Right lung (tissue), 5 donors: ENCODE data around the gene PTBP3. TPM values are rescaled to one million over a fixed set of nuclear protein-coding genes. Genes with fewer than 3 reads are reported as not detected.
A peak's percentile ranks its signal among the peaks of the same experiment; 100 is the strongest.
"Not testable (repeated sequence)": the region's sequence is repeated elsewhere in the genome, so short reads cannot be mapped to it uniquely, and the experiment has no call there.

Source experiments
- DNase-seq, 2 donors: peaks; one replicate each; pipeline ENCODE4 v3.0.0-alpha.2; 2013
- polyA plus RNA-seq, 5 donors: library from polyadenylated mRNA; unstranded; fragments of 120-200 nt; gene quantifications; one replicate each; pipeline versions ENCODE4 v1.2.1 to v1.2.3, GENCODE V29; 2013; ENCODE audit warnings: inconsistent platforms in 1 of 5, low replicate concordance in 1 of 5; ENCODE audit not compliant: insufficient read length in 5 of 5, insufficient read depth in 1 of 5

Gene PTBP3
- polyA plus RNA-seq, 5 donors = 29.7 to 50.3 (median 41.5) TPM

- no peak for DNase-seq
Measured at GRCh38 chr9:112207451-112207850, 126.0 kb downstream of the PTBP3 start.

GRCh38 chr9:112203536-112203935, 129.9 kb downstream of the PTBP3 start:
- DNase-seq = no peak

GRCh38 chr9:112200711-112201110, 132.7 kb downstream of the PTBP3 start:
- DNase-seq = no peak

- DNase-seq = no peak
Measured at GRCh38 chr9:112198646-112199045, 134.8 kb downstream of the PTBP3 start.

GRCh38 chr9:112194969-112195431, 138.4 kb downstream of the PTBP3 start:
- no peak for DNase-seq

GRCh38 chr9:112193572-112194288, 139.7 kb downstream of the PTBP3 start:
- DNase-seq = no peak

GRCh38 chr9:112190320-112190719, 143.1 kb downstream of the PTBP3 start:
- DNase-seq = not testable (repeated sequence)

- no peak for DNase-seq
Measured at GRCh38 chr9:112188884-112189283, 144.5 kb downstream of the PTBP3 start.

- DNase-seq = no peak
Measured at GRCh38 chr9:112187404-112187803, 146.0 kb downstream of the PTBP3 start.

GRCh38 chr9:112186695-112187094, 146.7 kb downstream of the PTBP3 start:
- DNase-seq = no peak

- no peak for DNase-seq
Measured at GRCh38 chr9:112184946-112185345, 148.5 kb downstream of the PTBP3 start.

- no peak for DNase-seq
Measured at GRCh38 chr9:112184221-112184620, 149.2 kb downstream of the PTBP3 start.

GRCh38 chr9:112180387-112180881, 153.0 kb downstream of the PTBP3 start:
- DNase-seq = no peak

GRCh38 chr9:112179816-112180215, 153.6 kb downstream of the PTBP3 start:
- DNase-seq = no peak

GRCh38 chr9:112176524-112176923, 156.9 kb downstream of the PTBP3 start:
- no peak for DNase-seq

GRCh38 chr9:112175796-112176315, 157.6 kb downstream of the PTBP3 start:
- DNase-seq = no peak

- DNase-seq = peak in 1 of 2 donors; percentile 45
Measured at GRCh38 chr9:112174965-112175795, 158.2 kb downstream of the PTBP3 start, which contains the start of gene SUSD1. Gene SUSD1 (minus strand): TSS chr9:112175297. CDS start chr9:112175235, 62 bp downstream.

- peak in 1 of 2 donors; percentile 48 for DNase-seq
Measured at GRCh38 chr9:112174222-112174964, 159.0 kb downstream of the PTBP3 start.

- no peak for DNase-seq
Measured at GRCh38 chr9:112173489-112174221, 159.8 kb downstream of the PTBP3 start.

GRCh38 chr9:112170968-112171367, 162.5 kb downstream of the PTBP3 start:
- DNase-seq = no peak

- no peak for DNase-seq
Measured at GRCh38 chr9:112170235-112170634, 163.2 kb downstream of the PTBP3 start.
